Astrocyte of the spinal cord (primary cell): ENCODE measurements around the gene MED25.

Source experiments
- DNase-seq: peaks from one replicate; pipeline ENCODE4 v3.0.0; 2011; ENCODE audit warnings: low read depth, low spot score
- H3K4me3 ChIP-seq: 2 replicates; pipeline ENCODE4 v1.5.1; 2011; ENCODE audit warnings: low read depth, mild to moderate bottlenecking, low read length, moderate library complexity
- in situ Hi-C: cut with HindIII; loops from 2 replicates; pipeline ENCODE4 v1.10.0; 2017; ENCODE audit warnings: low sequenced_read_pairs
- TF ChIP-seq, protein P1 (sequence below): IDR thresholded peaks from 2 replicates; pipeline ENCODE4 v1.5.1; 2012; ENCODE audit warnings: low read depth, mild to moderate bottlenecking, low read length, inconsistent platforms

The MED25 gene

DNA sequence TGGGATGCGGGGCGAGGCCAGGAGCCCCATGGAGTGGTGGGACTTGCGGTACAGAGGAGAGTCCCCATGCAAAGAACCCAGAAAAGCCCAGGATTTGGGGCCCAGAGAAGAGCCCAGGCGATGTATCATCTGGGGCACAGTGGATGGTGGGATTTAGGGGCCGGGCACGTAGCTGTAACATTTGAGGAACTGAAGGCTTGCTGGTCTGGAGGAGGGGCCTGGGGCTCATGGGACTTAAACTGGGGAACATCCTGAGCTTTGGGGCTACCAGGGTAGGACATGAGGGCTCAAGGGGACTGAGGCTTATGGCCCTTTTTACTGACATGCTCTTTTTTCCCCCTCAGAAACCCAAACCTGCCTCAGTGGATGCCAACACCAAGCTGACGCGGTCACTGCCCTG is 13.5 kb downstream of the MED25 start:
- H3K4me3 ChIP-seq, result no peak overlapping the region
- no peak for DNase-seq
- TF ChIP-seq, protein P1, sequence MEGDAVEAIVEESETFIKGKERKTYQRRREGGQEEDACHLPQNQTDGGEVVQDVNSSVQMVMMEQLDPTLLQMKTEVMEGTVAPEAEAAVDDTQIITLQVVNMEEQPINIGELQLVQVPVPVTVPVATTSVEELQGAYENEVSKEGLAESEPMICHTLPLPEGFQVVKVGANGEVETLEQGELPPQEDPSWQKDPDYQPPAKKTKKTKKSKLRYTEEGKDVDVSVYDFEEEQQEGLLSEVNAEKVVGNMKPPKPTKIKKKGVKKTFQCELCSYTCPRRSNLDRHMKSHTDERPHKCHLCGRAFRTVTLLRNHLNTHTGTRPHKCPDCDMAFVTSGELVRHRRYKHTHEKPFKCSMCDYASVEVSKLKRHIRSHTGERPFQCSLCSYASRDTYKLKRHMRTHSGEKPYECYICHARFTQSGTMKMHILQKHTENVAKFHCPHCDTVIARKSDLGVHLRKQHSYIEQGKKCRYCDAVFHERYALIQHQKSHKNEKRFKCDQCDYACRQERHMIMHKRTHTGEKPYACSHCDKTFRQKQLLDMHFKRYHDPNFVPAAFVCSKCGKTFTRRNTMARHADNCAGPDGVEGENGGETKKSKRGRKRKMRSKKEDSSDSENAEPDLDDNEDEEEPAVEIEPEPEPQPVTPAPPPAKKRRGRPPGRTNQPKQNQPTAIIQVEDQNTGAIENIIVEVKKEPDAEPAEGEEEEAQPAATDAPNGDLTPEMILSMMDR, result no peak
- in situ Hi-C loops, result no loop called here

DNA sequence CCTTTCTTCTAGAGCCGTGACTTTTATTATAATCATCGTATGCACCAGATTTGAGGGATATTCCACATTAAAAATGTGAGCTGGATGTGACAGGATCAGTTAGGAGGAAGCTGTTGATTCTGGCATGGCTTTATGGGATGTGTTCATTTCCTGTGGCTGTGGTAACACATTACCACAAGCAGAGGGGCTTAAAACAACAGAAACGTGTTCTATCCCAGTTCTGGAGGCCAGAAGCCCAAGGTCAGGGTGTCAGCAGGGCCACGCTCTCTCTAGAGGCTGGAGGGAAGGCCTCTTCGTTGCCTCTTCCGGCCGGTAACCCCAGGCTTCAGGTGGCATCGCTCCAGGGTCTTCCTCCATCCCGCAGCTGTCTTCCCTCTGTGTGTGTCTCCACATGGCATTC is 14.5 kb downstream of the MED25 start:
- DNase-seq, result no peak
- H3K4me3 ChIP-seq, result no peak overlapping the region
- TF ChIP-seq, protein P1, result no peak
- in situ Hi-C loops, result no loop called here

DNA sequence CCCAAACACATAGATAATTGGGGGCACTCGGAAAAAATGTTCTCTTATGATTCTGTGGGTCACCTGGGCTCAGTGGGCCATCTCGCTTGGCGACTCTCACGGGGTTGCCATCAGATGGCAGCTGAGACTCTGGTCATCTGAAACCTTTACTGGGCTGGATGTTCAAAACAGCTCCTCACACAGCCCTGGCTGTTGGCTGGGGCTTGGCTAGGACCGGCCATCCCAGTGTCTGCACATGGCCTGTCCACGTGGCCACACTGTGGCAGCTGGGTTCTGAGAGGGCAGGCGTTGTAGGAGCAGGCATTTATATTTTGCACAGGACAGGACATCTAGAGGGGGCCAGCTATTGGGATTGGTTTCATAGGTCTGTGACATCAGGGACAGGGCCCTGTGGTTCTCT is 15.5 kb downstream of the MED25 start:
- TF ChIP-seq, protein P1, result no peak
- H3K4me3 ChIP-seq, result no peak overlapping the region
- in situ Hi-C loops, result no loop called here
- DNase-seq, result no peak

DNA sequence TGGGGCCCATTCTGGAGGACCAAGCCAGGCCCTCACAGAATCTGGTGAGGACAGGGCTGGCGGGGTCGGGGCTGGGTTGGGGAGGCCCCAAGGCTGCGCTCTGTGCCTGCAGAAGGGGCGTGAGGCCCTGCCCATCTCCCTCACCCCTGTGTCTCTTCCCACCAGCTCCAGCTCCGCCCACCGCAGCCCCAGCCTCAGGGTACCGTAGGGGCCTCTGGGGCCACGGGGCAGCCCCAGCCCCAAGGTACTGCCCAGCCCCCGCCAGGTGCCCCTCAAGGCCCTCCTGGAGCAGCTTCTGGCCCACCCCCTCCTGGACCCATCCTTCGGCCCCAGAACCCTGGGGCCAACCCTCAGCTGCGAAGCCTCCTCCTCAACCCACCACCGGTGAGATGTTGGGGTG is 17.5 kb downstream of the MED25 start:
- in situ Hi-C loops, result no loop called here
- no peak for DNase-seq
- no peak overlapping the region for H3K4me3 ChIP-seq
- TF ChIP-seq, protein P1, result no peak

DNA sequence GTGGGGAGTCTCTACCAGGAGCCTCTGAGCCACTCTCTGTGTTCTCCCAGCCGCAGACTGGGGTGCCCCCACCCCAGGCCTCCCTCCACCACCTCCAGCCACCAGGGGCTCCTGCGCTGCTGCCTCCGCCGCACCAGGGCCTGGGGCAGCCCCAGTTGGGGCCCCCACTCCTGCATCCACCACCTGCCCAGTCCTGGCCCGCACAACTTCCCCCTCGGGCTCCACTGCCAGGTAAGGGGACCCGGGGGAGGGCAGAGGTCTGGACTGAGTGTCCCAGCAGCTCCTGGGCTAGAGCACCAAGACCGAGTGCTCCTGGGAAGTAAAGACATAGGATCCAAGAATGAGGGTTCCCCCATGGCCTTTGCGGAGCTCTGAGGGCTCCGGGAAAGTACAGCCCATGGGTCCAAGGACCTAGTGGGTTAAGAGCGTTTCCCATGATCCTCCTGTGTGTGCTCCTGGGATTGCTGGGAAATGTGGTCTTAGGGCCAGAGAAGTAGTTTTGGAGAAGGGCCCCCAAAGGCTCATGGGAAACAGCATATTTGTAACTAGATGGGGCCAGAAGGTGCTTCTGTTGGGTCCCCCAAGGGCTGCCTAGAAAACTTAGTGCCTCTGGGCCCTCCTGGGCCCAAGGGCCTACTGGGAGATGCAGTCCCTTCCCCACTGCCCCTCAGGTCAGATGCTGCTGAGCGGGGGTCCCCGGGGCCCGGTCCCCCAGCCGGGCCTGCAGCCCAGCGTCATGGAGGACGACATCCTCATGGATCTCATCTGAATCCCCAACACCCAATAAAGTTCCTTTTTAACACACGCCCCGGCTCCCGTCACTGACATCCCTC is 18.3 kb downstream of the MED25 start:
- TF ChIP-seq, protein P1, result no peak
- in situ Hi-C loops, result no loop called here
- no peak overlapping the region for H3K4me3 ChIP-seq
- DNase-seq, result no peak

DNA sequence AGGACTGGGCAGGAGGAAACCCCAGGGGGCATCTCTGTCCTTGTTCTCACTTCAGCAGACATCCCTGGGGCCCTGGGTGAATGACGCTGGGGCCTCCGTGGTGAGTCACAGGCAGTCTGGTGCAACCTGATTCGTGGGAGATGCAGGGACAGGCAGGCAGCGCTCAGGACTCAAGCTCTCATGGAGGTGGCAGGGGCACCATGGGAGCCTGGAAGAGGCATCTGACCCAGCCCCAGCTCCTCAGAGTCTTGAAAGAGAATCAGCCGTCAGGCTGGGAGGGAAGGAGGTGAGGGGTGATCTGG is 18.9 kb downstream of the MED25 start:
- DNase-seq, result peak; percentile 43
- H3K4me3 ChIP-seq, result no peak overlapping the region
- TF ChIP-seq, protein P1, result no peak
- in situ Hi-C loops, result no loop called here
